Tibial nerve (tissue), 4 donors: ENCODE data around the gene TIMELESS. TPM values are rescaled to one million over a fixed set of nuclear protein-coding genes. Genes with fewer than 3 reads are reported as not detected.

Experiments
- DNase-seq, 2 donors: peaks; one replicate each; pipeline ENCODE4 v3.0.0-alpha.2; 2019; ENCODE audit warnings: low spot score in 2 of 2
- H3K27ac ChIP-seq, 4 donors: fragments of 200-600 bp; sonication (generic) in 3 of 4; one replicate each; pipeline ENCODE4 v1.5.1; 2017 to 2019; ENCODE audit warnings: mild to moderate bottlenecking in 1 of 4
- H3K27me3 ChIP-seq, 2 donors: fragments of 200-600 bp; sonication (generic) in 1 of 2; one replicate each; pipeline versions ENCODE4 v1.5.1 to v1.6.0; 2017 to 2019
- H3K36me3 ChIP-seq, 3 donors: fragments of 200-600 bp; sonication (generic); one replicate each; pipeline ENCODE4 v1.5.1; 2018 to 2019
- H3K4me1 ChIP-seq, 4 donors: fragments of 200-600 bp; sonication (generic) in 3 of 4; one replicate each; pipeline ENCODE4 v1.5.1; 2017 to 2019
- H3K4me3 ChIP-seq, 4 donors: fragments of 200-600 bp; sonication (generic) in 3 of 4; one replicate each; pipeline ENCODE4 v1.5.1; 2017 to 2019; ENCODE audit warnings: mild to moderate bottlenecking in 1 of 4, moderate library complexity in 1 of 4
- H3K9me3 ChIP-seq, 4 donors: fragments of 200-600 bp; sonication (generic) in 3 of 4; one replicate each; pipeline ENCODE4 v1.5.1; 2017 to 2019
- CTCF ChIP-seq, 5 experiments: fragments of 200-600 bp in 3 of 5; fragments of 450-650 bp in 2 of 5; sonication (generic) in 3 of 5; IDR thresholded peaks; one replicate each; pipeline ENCODE4 v1.5.1; 2016 to 2019; ENCODE audit warnings: antibody characterized with exemption in 5 of 5, mild to moderate bottlenecking in 3 of 5, moderate library complexity in 2 of 5
- EP300 ChIP-seq, 2 donors: sonication (generic); formaldehyde crosslinking; IDR thresholded peaks; one replicate each; pipeline ENCODE4 v1.6.1; 2017; ENCODE audit warnings: antibody characterized with exemption in 2 of 2, mild to moderate bottlenecking in 1 of 2
- POLR2A ChIP-seq, 2 donors: fragments of 450-650 bp; IDR thresholded peaks; one replicate each; pipeline ENCODE4 v1.6.1; 2017; ENCODE audit warnings: antibody characterized with exemption in 2 of 2, mild to moderate bottlenecking in 2 of 2, moderate library complexity in 2 of 2
- WGBS, 2 donors: methylation state at CpG; one replicate each; pipeline ENCODE4 v1.1.5; 2018; 5-methylcytosine and 5-hydroxymethylcytosine counted together
- total RNA-seq, 4 donors: library from RNA; depleted of rRNA; stranded (reverse); fragments of >200 nt; gene quantifications; one replicate each; pipeline ENCODE4 v1.1.0, GENCODE V29; 2016

The TIMELESS gene
- total RNA-seq, 4 donors from 2014 or later: 3.6 to 5.1 (median 4.2) TPM

DNA sequence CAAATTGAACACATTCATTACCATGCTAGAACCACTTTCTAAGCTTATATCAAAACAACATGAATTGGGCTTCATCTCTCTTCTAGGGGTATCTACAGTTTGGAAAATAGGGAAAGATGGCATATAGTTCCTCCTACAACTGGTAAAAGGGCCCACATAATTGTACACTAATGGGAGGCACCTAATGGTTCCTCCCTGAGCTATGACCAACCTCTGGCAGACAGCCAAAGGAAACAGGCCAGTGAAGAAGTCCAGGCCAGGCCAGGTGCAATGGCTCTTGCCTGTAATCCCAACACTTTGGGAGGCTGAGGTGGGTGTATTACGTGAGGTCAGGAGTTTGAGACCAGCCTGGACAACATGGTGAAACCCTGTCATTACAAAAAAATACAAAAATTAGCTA is 63.4 kb downstream of the TIMELESS start:
- DNase-seq: no peak
- no peaks in the 10 kb centered on the region for H3K27me3 ChIP-seq
- H3K4me3 ChIP-seq: no peak overlapping the region
- H3K9me3 ChIP-seq: no peaks in the 10 kb centered on the region
- H3K4me1 ChIP-seq: no peaks in the 10 kb centered on the region
- no peak overlapping the region for H3K27ac ChIP-seq
- 92 to 100% methylated on average over 1 of the region's 1 CpG for WGBS, 2 donors
- no peak for TF ChIP-seq EP300 (IDR thresholded peaks at IDR 0.05)
- no peak for TF ChIP-seq CTCF (IDR thresholded peaks at IDR 0.05)
- TF ChIP-seq POLR2A (IDR thresholded peaks at IDR 0.05): no peak
- no peaks in the 10 kb centered on the region for H3K36me3 ChIP-seq

DNA sequence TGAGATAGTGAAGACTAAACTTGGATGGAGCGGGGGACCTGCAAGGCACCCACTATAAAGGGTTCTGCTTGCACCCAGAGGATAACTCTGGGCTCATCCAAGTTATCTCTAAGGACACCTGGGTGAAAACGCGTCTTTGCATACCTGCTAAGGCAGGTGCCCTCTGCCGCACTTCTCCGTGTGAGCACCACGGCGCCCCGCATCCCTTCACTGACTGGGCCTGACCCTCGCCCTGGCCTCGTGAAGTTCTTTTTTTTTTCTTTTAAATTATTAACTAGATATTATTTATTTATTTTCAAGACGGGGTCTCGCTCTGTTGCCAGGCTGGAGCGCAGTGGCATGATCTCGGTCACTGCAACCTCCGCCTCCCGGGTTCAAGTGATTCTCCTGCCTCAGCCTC is 66.6 kb downstream of the TIMELESS start:
- no peaks in the 10 kb centered on the region for H3K9me3 ChIP-seq
- no peak overlapping the region for H3K27ac ChIP-seq
- WGBS, 2 donors: 93% methylated on average over 16 of the region's 16 CpGs
- TF ChIP-seq CTCF (IDR thresholded peaks at IDR 0.05) (no peak), POLR2A (IDR thresholded peaks at IDR 0.05) (no peak), EP300 (IDR thresholded peaks at IDR 0.05) (no peak)
- no peaks in the 10 kb centered on the region for H3K27me3 ChIP-seq
- DNase-seq: no peak
- H3K36me3 ChIP-seq: no peaks in the 10 kb centered on the region
- H3K4me1 ChIP-seq: no peaks in the 10 kb centered on the region
- H3K4me3 ChIP-seq: no peak overlapping the region

- H3K36me3 ChIP-seq: no peaks in the 10 kb centered on the region
- DNase-seq: no peak
- WGBS, 2 donors: 32 to 34% methylated on average over 1 of the region's 1 CpG
- TF ChIP-seq EP300 (IDR thresholded peaks at IDR 0.05): no peak
- TF ChIP-seq CTCF (IDR thresholded peaks at IDR 0.05): no peak
- TF ChIP-seq POLR2A (IDR thresholded peaks at IDR 0.05): no peak
- H3K4me1 ChIP-seq: no peaks in the 10 kb centered on the region
- H3K27me3 ChIP-seq: no peaks in the 10 kb centered on the region
- H3K4me3 ChIP-seq: no peak overlapping the region
- no peaks in the 10 kb centered on the region for H3K9me3 ChIP-seq
- no peak overlapping the region for H3K27ac ChIP-seq
Measured at GRCh38 chr12:56377989-56378316, 71.3 kb downstream of the TIMELESS start.

- Histone ChIP-seq H3K4me3 (no peak overlapping the region), H3K36me3 (no peaks in the 10 kb centered on the region), H3K9me3 (no peaks in the 10 kb centered on the region), H3K4me1 (no peaks in the 10 kb centered on the region), H3K27ac (no peak overlapping the region), H3K27me3 (no peaks in the 10 kb centered on the region)
- no peak for TF ChIP-seq CTCF (IDR thresholded peaks at IDR 0.05)
- TF ChIP-seq POLR2A (IDR thresholded peaks at IDR 0.05): no peak
- no peak for TF ChIP-seq EP300 (IDR thresholded peaks at IDR 0.05)
- 55 to 56% methylated on average over 4 of the region's 4 CpGs for WGBS, 2 donors
- no peak for DNase-seq
Measured at GRCh38 chr12:56377310-56377988, 71.8 kb downstream of the TIMELESS start.

DNA sequence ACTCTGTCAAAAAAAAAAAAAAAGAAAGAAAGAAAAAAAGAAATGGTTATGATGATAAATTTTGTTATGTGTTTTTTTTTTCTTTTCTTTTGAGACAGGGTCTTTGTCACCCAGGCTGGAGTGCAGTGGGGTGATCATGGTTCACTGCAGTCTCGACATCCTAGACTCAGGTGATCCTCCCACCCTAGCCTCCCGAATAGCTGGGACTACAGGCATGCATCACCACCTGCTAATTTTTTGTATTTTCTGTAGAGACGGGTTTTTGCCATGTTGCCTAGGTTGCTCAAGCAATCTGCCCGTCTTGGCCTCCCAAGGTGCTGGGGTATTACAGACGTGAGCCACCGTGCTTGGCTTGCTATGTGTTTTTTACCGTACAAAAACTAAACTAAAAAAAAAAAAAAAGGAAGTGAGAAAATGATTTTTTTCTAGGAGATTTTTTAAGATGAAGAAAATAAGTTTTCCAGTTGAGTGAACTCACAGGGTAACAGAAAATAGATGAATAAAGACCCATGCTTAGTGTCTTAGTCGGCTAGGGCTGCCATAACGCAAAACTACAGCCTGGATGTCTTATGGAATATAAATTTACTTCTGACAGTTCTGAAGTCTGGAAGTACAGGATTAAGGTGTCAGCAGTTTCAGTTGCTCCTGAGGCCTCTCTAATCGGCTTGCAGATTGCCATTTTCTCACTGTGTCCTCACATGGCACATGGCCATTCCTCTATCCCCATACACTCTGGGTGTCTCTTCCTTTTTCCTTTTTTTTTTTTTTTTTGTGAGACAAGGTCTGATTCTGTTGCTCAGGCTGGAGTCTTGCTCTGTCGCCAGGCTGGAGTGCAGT is 73.4 kb downstream of the TIMELESS start:
- TF ChIP-seq EP300 (IDR thresholded peaks at IDR 0.05): no peak
- TF ChIP-seq POLR2A (IDR thresholded peaks at IDR 0.05): no peak
- TF ChIP-seq CTCF (IDR thresholded peaks at IDR 0.05): no peak
- Histone ChIP-seq H3K27me3 (no peaks in the 10 kb centered on the region), H3K36me3 (no peaks in the 10 kb centered on the region), H3K4me3 (no peak overlapping the region), H3K4me1 (no peaks in the 10 kb centered on the region), H3K9me3 (no peaks in the 10 kb centered on the region), H3K27ac (no peak overlapping the region)
- no peak for DNase-seq
- WGBS, 2 donors: 74 to 75% methylated on average over 11 of the region's 11 CpGs
